Upper lobe of left lung (tissue), 4 donors: ENCODE measurements around the gene CDC25B.

Source experiments
- CTCF ChIP-seq, 6 experiments: fragments of 450-650 bp in 4 of 6; fragments of 200-600 bp in 2 of 6; sonication (generic) in 2 of 6; IDR thresholded peaks; one replicate each; pipeline ENCODE4 v1.5.1; 2016 to 2019; ENCODE audit warnings: antibody characterized with exemption in 6 of 6
- EP300 ChIP-seq, 4 donors: sonication (generic); formaldehyde crosslinking; IDR thresholded peaks; one replicate each; pipeline ENCODE4 v1.5.1; 2017; ENCODE audit warnings: antibody characterized with exemption in 4 of 4, control low read depth in 2 of 4
- POLR2A ChIP-seq, 4 donors: fragments of 450-650 bp; IDR thresholded peaks; one replicate each; pipeline ENCODE4 v1.5.1; 2016 to 2017; ENCODE audit warnings: antibody characterized with exemption in 4 of 4, mild to moderate bottlenecking in 2 of 4
- POLR2AphosphoS5 ChIP-seq, 2 donors: sonication (generic); formaldehyde crosslinking; IDR thresholded peaks; one replicate each; pipeline ENCODE4 v1.5.1; 2017; ENCODE audit warnings: antibody characterized with exemption in 2 of 2

GRCh38 chr20:3848565-3848964 lies 52.5 kb downstream of the CDC25B start:
- no peak for TF ChIP-seq CTCF (IDR thresholded peaks at IDR 0.05)
- no peak for TF ChIP-seq EP300 (IDR thresholded peaks at IDR 0.05)
- TF ChIP-seq POLR2A (IDR thresholded peaks at IDR 0.05): no peak
- TF ChIP-seq POLR2AphosphoS5 (IDR thresholded peaks at IDR 0.05): no peak
